NT2/D1 (cell line): ENCODE data around the gene FBXO42.

Source experiments
- YY1 ChIP-seq: IDR thresholded peaks from 2 replicates; pipeline ENCODE4 v1.6.1; 2011; ENCODE audit not compliant: insufficient read length, insufficient read depth
- ZNF274 ChIP-seq: IDR thresholded peaks from 2 replicates; pipeline ENCODE4 v1.6.1; 2011; ENCODE audit warnings: mild to moderate bottlenecking, low read depth, low read length

DNA sequence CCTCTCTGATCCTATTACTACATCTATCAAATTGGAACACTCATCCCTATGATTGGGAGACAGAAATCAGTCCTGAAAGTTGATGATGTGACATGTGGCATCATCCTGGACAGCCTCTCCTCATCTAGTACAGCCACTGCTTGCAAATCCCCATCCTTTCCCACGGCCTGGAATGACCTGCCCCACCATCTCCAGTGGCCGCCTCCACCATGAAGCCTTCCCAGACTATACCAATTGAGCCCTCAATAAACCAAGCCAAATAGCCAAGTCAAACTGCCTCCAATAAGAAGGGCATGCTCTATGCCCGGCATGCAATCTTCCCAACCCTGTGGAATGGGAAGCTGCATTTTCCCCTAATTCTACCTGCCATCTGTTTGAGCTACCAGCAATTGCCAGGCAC, 139.3 kb downstream of the FBXO42 start:
- TF ChIP-seq YY1 (no peak), ZNF274 (no peak)
